Kidney (tissue), 14 donors: ENCODE results near the gene ADCYAP1R1. TPM values are rescaled to one million over a fixed set of nuclear protein-coding genes. Genes with fewer than 3 reads are reported as not detected.
A peak's percentile ranks its signal among the peaks of the same experiment; 100 is the strongest.

Experiments used
- DNase-seq, 5 donors: peaks; one replicate each; pipeline ENCODE4 v3.0.0-alpha.2; 2013 to 2020
- FAIRE-seq: peaks from 2 replicates; lab custom pipeline; 2012; peaks lifted over from hg19 to GRCh38; lab: Jason Lieb, UNC
- H3K27ac ChIP-seq, 2 donors: one replicate each; pipeline ENCODE4 v1.7.0; 2013; ENCODE audit warnings: low read depth in 2 of 2, low read length in 2 of 2, inconsistent platforms in 1 of 2
- H3K27me3 ChIP-seq: one replicate; pipeline ENCODE4 v1.7.1; 2013; ENCODE audit warnings: low read length, inconsistent platforms; ENCODE audit not compliant: control insufficient read depth, insufficient read depth
- H3K36me3 ChIP-seq, 3 donors: one replicate each; pipeline versions ENCODE4 v1.7.0 to v1.7.1; 2013; ENCODE audit warnings: low read length in 3 of 3, control low read depth in 1 of 3, inconsistent platforms in 1 of 3; ENCODE audit not compliant: insufficient read depth in 3 of 3, control insufficient read depth in 2 of 3
- H3K4me1 ChIP-seq, 3 donors: one replicate each; pipeline versions ENCODE4 v1.7.0 to v1.7.1; 2013; ENCODE audit warnings: low read length in 3 of 3, inconsistent platforms in 1 of 3, low read depth in 1 of 3; ENCODE audit not compliant: control insufficient read depth in 2 of 3, insufficient read depth in 2 of 3
- H3K4me3 ChIP-seq, 3 donors: one replicate each; pipeline versions ENCODE4 v1.7.0 to v1.8.1; 2013; ENCODE audit warnings: low read length in 3 of 3, control low read depth in 1 of 3, inconsistent platforms in 1 of 3
- H3K9ac ChIP-seq, 3 donors: one replicate each; pipeline versions ENCODE4 v1.7.0 to v1.7.1; 2013; ENCODE audit warnings: low read length in 3 of 3, control low read depth in 1 of 3, inconsistent platforms in 1 of 3
- H3K9me3 ChIP-seq, 3 donors: one replicate each; pipeline versions ENCODE4 v1.7.0 to v1.7.1; 2013; ENCODE audit warnings: low read length in 3 of 3, control low read depth in 1 of 3, inconsistent platforms in 1 of 3; ENCODE audit not compliant: control insufficient read depth in 2 of 3, insufficient read depth in 1 of 3
- CTCF ChIP-seq: IDR thresholded peaks from 3 replicates; pipeline ENCODE4 v1.5.1; 2012; ENCODE audit warnings: mild to moderate bottlenecking, moderate library complexity, borderline replicate concordance; ENCODE audit not compliant: insufficient read depth; ENCODE audit errors: extremely low read depth
- intact Hi-C: fragments of 100-400 bp; cut with DNase I; formaldehyde crosslinking; loops from one replicate; pipeline ENCODE4 v1.11.1; 2022
- polyA plus RNA-seq: library from polyadenylated mRNA; stranded (reverse); fragments of 350-450 nt; fragmentation: Illumina TruSeq; extraction: RNeasy Lipid Tissue Mini Kit (QIAGEN cat#74804); gene quantifications from one replicate; pipeline ENCODE4 v1.2.3, GENCODE V29; 2014; ENCODE audit warnings: low read depth, low replicate concordance; ENCODE audit not compliant: insufficient read depth
- total RNA-seq: library from RNA; stranded (reverse); fragmentation: NEBNext Ultra II Directional; extraction: Animal tissue kit (Norgen Biotek cat#: 25700); gene quantifications from one replicate; pipeline ENCODE4 v1.2.1, GENCODE V29; 2021
- donor health status: control.
- donor health status: control.
- donor health status: control.
- donor health status: control.
- donor health status: control.
- donor health status: DM: yes; HTN: yes; CAD: no.
- donor health status: Normal renal cell carcinoma (clear cell type).

The ADCYAP1R1 gene
- total and polyA plus RNA-seq, 2 donors from 2014 or later = not detected

GRCh38 chr7:31065021-31065593 lies 13.0 kb downstream of the ADCYAP1R1 start:
- no peak overlapping the region for H3K4me3 ChIP-seq
- no peak for FAIRE-seq
- TF ChIP-seq CTCF = no peak
- H3K27ac ChIP-seq = no peak overlapping the region
- intact Hi-C loops = no loop called here
- H3K36me3 ChIP-seq = no peaks in the 10 kb centered on the region
- no peak overlapping the region for H3K9ac ChIP-seq
- DNase-seq = peak in 1 of 5 donors; percentile 36
- no peaks in the 10 kb centered on the region for H3K4me1 ChIP-seq
- no peaks in the 10 kb centered on the region for H3K27me3 ChIP-seq
- no peaks in the 10 kb centered on the region for H3K9me3 ChIP-seq

- H3K4me1 ChIP-seq = no peaks in the 10 kb centered on the region
- H3K4me3 ChIP-seq = no peak overlapping the region
- intact Hi-C loops = no loop called here
- TF ChIP-seq CTCF = no peak
- no peak overlapping the region for H3K27ac ChIP-seq
- FAIRE-seq = no peak
- no peak overlapping the region for H3K9ac ChIP-seq
- H3K36me3 ChIP-seq = no peaks in the 10 kb centered on the region
- H3K27me3 ChIP-seq = no peaks in the 10 kb centered on the region
- DNase-seq = peak in 1 of 5 donors; percentile 54
- no peaks in the 10 kb centered on the region for H3K9me3 ChIP-seq
Measured at GRCh38 chr7:31065840-31066239, 13.7 kb downstream of the ADCYAP1R1 start.

- FAIRE-seq = no peak
- intact Hi-C loops = no loop called here
- DNase-seq = peak in 1 of 5 donors; percentile 30
Measured at GRCh38 chr7:31066516-31067130, 14.5 kb downstream of the ADCYAP1R1 start.

More at GRCh38 chr7:31066516-31067130, 14.5 kb downstream of the ADCYAP1R1 start:
- no peaks in the 10 kb centered on the region for H3K36me3 ChIP-seq
- no peaks in the 10 kb centered on the region for H3K27me3 ChIP-seq
- no peak overlapping the region for H3K9ac ChIP-seq
- no peak overlapping the region for H3K27ac ChIP-seq
- H3K4me1 ChIP-seq = no peaks in the 10 kb centered on the region
- no peak overlapping the region for H3K4me3 ChIP-seq
- H3K9me3 ChIP-seq = no peaks in the 10 kb centered on the region
- no peak for TF ChIP-seq CTCF
